ENCODE results near the gene ARL13B. TPM values are rescaled to one million over a fixed set of nuclear protein-coding genes. Genes with fewer than 3 reads are reported as not detected.
"Not testable (repeated sequence)": the region's sequence is repeated elsewhere in the genome, so short reads cannot be mapped to it uniquely, and the experiment has no call there.

Gene ARL13B
- total RNA-seq, 1 experiment from 2014 or later: 16.9 TPM

DNA sequence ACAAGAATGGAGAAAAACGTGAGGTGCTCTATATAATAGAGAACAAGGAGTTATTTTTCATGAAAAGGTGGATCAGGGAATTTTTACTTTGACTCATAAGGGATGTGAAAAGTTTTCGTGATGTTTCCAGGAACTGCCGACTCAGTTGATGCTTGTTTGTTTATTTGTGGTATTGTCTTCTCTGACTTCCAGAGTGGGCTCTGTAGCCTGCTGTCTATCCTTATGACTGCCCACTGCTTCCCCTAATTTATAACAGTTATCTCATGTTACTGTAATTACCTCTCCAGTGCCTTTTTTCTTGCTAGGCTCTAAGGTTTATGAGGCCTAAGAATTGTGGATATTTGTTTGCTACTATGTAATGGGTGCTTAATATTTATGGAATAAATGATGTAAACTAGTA is 12.3 kb downstream of the ARL13B start:
- DNase-seq (ENCODE audit: extremely low read depth, low read depth): no peak

DNA sequence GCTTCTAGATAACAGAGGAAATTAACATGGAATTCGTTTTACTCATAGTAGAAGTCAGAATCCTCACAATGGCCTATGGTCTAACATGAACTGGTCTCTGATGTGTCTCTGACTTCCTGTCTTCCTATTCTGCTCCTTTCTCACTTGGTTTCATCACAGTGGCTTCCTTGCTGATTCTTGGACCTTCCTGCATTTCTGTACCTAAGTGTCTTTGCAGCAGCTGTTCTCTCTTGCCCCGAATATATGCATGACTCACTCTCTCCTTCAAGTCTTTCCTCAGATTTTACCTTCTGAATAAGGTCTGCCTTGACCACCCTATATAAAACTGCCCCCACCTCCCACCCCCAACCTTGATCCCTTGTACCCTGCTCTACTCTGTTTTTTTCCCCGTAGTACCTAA is 14.1 kb downstream of the ARL13B start:
- DNase-seq (ENCODE audit: extremely low read depth, low read depth): no peak

DNA sequence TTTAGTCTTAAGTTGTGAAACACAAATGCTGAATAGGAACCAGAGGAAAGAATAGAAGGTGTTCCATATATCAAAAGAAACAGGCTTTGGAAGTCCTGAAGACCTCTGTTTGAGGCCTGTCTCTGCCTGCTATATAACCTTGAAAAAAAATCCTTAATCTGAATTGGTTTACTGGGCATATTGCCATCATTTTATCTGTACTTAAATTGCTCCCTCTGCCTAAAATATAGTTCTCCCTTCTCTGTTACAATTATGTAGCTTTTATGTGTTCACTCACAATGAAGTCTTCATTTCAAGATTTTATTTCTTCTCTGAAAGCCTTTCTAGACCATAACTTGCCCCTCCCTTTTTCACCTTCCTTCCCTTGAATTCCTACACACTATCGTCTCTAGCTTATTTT is 21.2 kb downstream of the ARL13B start:
- DNase-seq (ENCODE audit: extremely low read depth, low read depth): no peak

DNA sequence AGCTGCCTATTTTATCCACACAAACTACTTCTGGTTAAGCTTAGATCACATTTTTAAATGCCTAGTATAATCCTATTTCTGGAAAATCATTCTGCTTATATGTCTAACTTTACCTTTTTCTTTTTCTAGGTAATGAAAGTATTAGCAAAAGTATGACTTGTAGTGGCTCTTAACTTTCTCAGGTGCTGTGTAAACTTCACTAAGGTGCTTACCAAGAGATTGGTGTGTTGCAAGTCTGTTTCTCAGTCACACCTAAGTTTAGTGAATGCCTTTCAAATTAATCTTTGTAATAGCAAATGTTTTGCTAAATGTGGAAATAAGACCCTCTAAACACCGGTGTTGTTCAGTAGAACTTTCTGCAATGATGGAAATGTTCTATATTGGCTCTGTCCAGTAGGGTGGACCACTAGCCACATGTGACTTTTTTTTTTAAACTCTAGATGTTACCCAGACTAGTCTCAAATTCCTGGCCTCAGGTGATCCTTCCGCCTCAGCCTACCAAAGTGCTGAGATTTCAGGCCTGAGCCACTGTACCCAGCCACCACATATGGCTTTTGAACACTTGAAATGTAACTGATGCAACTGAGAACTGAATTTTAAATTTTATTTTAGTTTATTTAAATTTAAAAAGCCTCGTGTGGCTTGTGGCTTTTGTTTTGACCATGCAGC is 22.0 kb downstream of the ARL13B start:
- DNase-seq (ENCODE audit: extremely low read depth, low read depth): no peak

DNA sequence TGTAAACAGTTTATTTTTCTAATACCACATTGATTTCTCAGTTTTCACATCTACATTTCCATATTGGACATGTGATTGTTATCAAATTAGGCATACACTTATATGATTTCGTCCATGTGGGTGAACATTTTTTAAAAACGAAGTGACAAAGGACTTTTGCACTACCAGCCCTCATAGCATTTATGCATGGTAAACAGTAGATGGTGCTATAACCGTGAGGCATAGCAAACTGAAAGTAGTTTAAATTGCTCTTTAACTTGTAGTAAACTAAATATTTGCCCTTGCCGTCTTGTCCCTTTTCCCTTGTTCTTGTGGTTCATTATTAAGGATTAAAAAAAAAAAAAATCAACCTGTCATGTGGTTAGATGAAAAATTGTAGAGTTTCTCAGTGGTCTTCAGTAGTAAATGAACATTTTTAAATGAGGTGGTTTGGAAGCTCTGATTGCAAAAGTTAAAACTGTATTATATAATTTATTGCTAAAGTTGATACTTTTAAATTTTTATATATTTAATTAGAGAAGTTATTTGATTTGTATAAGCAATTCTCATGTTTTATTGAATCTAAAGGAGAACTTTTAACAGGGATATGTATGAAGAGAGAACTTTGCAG is 24.5 kb downstream of the ARL13B start:
- peak; percentile 15 for DNase-seq (ENCODE audit: extremely low read depth, low read depth)

DNA sequence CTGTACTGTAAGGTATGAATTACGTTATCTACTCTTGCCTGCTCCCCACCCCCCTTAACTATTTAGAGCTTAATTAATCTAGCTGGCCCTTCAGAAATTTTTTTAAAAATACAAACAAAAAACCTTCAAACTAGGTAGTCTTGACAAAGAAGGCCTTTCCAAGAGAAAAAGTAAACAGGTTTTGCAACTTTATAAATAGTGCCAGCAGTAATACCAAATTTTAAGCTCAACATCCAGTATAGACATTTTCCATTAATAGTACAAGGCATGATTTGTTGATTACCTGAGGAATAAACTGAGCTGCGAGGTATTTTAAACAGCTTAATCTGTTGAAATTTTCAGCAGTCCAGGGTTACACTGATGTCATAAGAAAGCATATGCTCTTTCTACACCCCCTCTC is 28.3 kb downstream of the ARL13B start:
- DNase-seq (ENCODE audit: extremely low read depth, low read depth): no peak

DNA sequence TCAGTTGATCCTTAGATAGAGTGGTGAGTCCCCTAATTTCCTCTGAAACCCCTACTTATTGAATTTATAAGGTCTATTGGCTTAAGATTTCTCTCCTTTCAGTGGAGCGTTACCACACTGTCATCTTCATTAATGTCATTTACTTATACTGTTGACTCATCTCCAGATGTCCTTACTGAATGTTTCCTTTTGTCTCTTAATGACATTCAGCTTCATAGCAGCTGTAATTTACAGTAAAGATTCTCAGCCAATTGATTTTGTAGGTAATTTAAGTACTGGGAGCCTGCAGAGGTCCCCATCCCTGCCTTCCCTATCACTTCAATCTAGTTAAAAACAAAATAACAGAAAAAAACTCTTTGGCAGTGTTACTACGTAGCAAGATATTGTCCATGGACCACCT is 29.7 kb downstream of the ARL13B start:
- no peak for DNase-seq (ENCODE audit: extremely low read depth, low read depth)

DNA sequence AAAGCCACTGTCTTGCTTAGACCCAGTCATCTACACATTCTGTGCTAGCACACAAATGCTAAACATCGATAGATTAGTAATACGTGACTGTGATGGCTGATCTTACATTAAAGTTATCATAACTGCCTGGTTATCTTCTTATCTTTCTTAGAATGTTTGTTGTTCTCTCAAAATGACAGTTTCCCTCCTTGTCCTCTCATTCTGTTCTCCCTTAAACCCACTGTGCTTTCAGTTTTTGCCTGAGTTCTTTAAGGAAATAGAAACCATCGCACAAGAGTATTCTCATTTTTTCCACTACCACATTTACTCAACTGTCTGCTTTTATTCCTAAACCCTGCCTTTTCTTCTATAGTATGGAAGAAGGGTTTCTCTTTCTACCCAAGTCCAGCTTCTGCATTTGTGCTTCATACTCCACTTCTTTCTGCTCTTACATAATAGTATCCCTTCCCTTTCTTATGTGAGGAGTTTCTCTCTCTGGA is 31.3 kb downstream of the ARL13B start:
- no peak for DNase-seq (ENCODE audit: extremely low read depth, low read depth)

DNA sequence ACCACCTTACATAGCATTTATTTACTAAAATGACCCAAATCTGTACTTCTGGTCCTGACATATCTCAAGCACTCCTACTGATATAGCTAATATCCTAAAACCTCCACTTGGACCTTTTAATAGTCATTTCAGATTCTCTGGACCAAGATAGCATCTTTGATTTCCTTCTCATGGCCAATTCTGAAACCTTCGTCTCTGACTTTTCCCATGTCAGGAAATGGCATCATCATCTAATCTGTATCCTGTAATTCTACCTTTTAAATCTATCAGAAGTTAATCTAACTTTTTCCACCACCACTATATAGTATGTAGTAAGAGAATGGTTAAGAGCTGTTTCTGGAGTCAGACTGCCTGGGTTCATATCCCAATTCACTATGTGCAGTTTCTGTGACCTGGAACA is 32.2 kb downstream of the ARL13B start:
- DNase-seq (ENCODE audit: extremely low read depth, low read depth): no peak

DNA sequence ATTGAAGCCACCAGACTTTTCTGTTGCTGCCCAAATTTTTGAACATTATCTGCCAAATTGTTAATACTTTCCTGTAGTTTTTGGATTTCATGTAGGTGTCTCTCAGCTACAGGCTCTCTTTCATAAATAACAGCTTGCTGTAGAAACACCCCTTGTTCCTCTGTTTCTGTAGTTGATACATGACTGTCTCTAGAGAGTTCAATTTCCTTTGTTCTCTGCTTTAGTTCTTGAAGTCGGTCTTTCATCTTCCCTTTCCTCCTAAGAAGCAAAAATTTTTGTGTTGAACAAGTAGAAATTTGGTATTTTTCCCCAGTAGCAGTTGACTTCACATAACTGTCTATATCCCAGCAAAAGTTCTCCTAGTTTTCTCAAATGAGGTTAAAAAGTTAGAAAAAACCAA is 35.1 kb downstream of the ARL13B start:
- no peak for DNase-seq (ENCODE audit: extremely low read depth, low read depth)

DNA sequence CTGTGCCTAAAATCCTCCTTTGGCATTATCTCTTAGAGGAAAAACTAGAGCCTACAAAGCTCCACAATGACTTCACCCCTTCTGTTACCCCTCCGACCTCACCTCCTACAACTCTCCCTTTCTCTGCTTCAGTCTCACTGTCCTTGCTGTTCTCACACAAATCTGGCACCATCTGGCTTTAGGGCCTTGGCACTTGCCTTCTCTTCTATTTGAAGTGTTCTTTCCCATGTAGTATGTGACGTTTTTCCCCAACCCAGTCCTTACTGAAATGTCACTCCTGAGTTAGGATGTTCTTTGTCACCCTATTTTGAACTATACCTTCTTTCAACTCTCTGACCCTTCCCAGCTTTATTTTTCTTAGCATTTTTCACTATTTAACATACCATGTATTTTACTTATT is 39.7 kb downstream of the ARL13B start:
- no peak for DNase-seq (ENCODE audit: extremely low read depth, low read depth)

DNA sequence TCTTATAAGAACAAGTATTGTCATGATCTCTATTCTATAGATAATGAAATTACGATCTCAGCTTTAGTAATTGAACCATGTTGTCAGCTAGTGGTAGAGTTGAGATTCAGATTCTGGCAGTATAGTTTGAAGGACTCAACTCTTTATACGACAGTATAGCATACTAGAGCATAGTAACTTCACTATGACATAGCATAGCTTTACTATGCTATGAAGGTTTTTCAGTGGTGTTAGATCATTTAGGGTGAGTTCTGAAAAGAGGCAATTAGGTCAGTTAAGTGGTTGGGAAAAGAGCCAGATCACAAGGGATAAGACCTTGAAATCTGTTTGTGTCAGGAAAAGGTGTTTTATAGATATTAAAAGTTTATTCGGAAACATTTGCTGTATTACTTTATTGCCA is 40.3 kb downstream of the ARL13B start:
- no peak for DNase-seq (ENCODE audit: extremely low read depth, low read depth)

DNA sequence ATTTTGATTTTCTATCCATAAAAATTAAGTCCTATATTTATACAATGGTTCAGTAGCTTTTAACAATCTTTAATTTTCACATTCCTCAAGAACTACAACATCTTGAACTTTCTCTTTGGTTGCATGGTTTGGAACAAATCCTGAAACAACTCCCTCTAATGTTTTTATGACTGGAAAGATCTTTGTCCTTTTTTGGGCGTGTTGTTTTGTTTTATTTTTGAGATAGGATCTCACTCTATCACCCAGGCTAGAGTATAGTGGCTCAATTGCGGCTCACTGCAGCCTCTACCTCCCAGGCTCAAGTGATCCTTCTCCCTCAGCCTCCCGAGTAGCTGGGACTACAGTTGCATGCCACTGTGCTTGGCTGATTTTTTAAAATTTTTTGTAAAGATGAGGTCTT is 44.4 kb downstream of the ARL13B start:
- DNase-seq (ENCODE audit: extremely low read depth, low read depth): no peak

DNA sequence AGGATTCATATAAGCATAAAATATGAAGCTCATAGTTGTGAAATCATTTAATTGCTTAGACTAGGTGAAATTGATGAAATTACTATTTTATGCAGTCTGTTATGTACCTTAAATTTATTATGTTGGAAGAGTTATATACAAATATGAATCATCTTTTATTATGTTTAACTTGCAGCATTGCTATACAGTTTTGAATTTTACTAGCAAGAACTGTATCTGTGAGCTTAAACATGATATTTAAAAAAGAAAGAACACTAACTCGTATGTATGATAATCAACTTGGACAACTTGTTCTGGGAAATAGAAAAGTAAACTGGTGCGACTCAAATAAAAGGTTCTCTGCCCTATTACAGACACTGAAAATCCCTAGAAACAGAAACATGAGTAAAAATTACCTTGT is 46.7 kb downstream of the ARL13B start:
- DNase-seq (ENCODE audit: extremely low read depth, low read depth): no peak

DNA sequence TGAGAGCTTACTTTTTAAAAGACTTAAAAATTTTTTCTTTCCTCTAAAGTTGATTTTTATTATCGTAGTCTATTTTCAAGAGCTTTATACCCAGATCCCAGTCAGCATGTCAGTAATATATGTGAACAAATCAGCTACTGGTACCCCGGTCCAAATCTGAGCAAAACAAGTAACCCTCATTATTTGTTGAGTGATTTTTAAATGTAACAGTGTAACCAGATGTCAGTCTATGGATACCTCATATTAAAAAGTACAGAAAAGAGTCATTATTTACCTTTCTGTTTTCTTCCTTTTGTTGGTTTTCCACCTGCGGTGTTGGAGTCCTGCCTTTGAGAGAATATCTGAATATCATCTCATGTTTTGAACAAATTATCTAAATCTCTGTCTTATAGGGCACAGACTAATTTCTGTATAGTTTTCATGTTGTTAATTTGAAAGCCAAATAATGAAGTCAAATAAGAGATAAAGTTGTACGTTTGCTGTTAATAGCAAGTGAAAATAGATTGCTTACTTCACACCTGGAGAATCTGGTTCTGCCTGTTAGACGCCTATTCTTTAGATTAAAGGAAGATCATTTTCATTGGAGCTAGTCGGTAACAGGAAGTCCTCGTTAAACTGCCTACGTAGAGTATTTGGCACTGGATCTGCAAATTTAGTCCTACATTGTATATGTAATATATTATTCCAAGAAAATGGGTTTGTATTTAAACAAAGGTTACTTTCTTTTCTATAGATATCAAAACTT is 48.3 kb downstream of the ARL13B start, which contains the start of gene STX19:
STX19 (minus strand) TSS at position 505 of the 745 bp plus-strand sequence. CDS start 13,328 bp downstream, outside the sequence.
- DNase-seq (ENCODE audit: extremely low read depth, low read depth): no peak

DNA sequence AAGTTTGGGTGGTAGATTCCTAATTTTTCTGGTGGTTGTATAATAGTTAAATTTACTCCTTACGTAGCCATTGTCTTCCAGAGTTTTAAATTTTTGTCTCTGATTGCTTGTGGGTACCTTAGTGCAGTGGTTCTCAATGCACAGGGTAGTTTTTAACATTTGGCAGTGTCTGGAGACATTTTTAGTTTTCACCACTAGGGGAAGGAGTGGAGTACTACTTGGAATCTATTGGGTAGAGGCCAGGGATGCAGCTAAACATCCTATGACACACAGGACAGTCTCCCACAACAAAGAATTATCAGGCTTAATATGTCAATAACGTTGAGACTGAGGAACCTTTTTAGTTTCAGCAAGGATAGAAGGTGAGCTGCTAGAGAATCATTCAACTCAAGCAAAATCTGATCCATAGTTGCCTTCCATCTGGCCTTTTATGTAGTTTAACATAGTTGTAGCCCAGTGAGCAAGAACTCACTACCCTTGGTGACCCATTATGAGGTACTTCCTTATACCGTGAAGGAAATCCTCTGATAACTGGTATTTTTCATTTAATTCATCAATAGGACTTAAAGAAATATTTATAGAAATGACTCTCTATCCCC is 57.1 kb downstream of the ARL13B start:
- DNase-seq (ENCODE audit: extremely low read depth, low read depth): peak; percentile 41

DNA sequence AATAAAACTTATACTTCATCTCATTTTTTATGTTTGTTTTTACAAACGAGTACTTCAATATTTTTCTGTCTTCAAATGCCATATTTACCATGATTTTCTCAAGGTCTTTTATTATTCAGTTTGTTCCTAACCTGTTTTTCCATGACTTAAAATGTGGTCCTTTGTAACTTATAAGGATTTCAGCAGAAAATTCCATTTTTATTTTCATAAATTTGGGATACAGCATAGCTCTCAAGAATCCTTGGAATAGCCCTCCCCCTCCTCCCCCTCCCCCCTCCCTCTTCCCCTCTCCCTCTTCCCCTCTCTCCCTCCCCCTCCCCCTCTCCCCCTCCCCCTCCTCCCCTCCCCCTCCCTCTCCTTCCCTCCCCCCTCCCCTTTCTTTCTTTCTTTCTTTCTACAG is 63.3 kb downstream of the ARL13B start:
- DNase-seq (ENCODE audit: extremely low read depth, low read depth): no peak

DNA sequence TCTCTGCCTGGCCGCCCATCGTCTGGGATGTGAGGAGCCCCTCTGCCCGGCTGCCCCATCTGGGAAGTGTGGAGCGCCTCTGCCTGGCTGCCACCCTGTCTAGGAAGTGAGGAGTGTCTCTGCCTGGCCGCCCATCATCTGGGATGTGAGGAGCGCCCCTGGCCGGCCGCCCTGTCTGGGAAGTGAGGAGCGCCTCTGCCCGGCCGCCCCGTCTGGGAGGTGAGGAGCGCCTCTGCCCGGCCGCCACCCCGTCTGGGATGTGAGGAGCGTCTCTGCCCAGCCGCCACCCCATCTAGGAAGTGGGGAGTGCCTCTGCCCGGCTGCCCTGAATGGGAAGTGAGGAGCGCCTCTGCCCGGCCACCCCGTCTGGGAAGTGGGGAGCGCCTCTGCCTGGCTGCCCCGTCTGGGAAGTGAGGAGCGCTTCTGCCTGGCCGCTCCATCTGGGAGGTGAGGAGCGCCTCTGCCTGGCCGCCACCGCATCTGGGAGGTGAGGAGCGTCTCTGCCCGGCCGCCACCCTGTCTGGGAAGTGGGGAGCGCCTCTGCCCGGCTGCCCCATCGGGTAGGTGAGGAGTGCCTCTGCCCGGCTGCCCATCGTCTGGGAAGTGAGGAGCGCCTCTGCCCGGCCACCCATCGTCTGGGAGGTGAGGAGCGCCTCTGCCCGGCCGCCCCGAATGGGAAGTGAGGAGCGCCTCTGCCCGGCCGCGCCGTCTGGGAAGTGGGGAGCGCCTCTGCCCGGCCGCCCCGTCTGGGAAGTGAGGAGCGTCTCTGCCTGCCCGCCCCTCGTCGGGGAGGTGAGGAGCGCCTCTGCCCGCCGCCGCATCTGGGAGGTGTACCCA is 64.4 kb downstream of the ARL13B start:
- DNase-seq (ENCODE audit: extremely low read depth, low read depth): not testable (repeated sequence)

DNA sequence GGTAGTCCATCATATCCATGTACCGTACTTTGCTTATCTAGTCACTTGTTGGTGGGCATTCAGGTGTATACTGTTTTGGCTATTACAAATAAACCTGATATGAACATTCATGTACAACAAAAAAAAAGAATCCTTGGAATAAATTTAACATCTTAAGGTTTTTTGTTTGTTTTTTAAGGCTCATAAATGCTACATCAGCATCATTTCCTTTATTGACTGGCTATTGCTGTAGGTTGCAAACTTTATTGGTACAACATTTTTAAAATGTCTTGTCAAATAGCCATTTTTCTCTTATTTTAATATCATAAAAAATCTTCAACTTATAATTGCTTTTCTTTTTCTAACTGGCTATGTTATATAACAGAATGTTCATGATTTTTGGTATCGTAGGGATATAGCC is 66.6 kb downstream of the ARL13B start:
- DNase-seq (ENCODE audit: extremely low read depth, low read depth): no peak

DNA sequence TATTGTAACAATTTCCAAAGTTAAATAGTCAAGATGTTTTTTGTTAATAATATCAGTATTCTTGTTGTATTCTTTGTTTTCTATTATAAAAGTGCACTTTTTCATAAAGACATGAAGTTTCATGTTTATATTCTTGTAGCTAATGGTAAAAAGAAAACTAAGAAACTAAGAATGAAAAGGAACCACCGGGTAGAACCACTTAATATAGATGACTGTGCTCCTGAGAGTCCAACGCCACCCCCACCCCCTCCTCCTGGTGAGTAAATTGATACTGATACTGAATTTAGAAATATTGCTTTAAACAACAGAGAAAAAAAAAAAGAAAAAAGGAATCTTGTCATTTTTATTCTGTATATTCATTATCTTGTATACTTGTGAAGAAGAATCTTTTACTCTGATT is 69.3 kb downstream of the ARL13B start:
- no peak for DNase-seq (ENCODE audit: extremely low read depth, low read depth)

DNA sequence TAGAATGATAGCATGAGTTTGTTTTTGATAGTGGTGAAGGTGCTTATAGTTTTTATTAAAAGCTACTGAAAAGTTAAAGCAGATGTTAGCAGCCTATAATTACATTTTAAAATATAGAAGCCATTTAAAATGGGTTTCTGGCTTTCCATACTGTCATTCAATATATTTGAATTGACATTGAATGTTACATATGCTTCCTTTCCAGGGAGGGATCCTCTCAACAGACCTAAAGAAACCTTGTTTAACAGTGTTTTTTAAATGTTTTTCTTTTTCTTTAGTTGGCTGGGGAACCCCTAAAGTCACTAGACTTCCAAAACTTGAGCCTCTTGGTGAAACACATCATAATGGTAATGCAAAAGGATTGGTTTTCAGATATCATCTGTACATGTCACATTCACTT is 70.6 kb downstream of the ARL13B start:
- DNase-seq (ENCODE audit: extremely low read depth, low read depth): no peak
